Esophagus muscularis mucosa (tissue), 4 donors: Measurements from ENCODE around the gene PC.

Experiments used
- CTCF ChIP-seq, 3 experiments: fragments of 200-600 bp in 2 of 3; fragments of 450-650 bp in 1 of 3; sonication (generic) in 2 of 3; IDR thresholded peaks; one replicate each; pipeline ENCODE4 v1.5.1; 2017 to 2019; ENCODE audit warnings: antibody characterized with exemption in 3 of 3, mild to moderate bottlenecking in 2 of 3, moderate library complexity in 1 of 3
- EP300 ChIP-seq: sonication (generic); formaldehyde crosslinking; IDR thresholded peaks from one replicate; pipeline ENCODE4 v1.6.1; 2017; ENCODE audit warnings: antibody characterized with exemption
- POLR2A ChIP-seq: fragments of 450-650 bp; IDR thresholded peaks from one replicate; pipeline ENCODE4 v1.6.1; 2017; ENCODE audit warnings: antibody characterized with exemption, moderate library complexity, mild to moderate bottlenecking, low read depth
- POLR2AphosphoS5 ChIP-seq, 2 donors: sonication (generic); formaldehyde crosslinking; IDR thresholded peaks; one replicate each; pipeline ENCODE4 v1.6.1; 2017; ENCODE audit warnings: antibody characterized with exemption in 2 of 2

- no peak for TF ChIP-seq CTCF (IDR thresholded peaks at IDR 0.05)
- no peak for TF ChIP-seq POLR2AphosphoS5 (IDR thresholded peaks at IDR 0.05)
- TF ChIP-seq EP300: no peak
- TF ChIP-seq POLR2A: no peak
These were observed 4.1 kb upstream of the PC start for GRCh38 chr11:66962247-66962646.
